ENCODE data around the gene HIPK3.
"Not testable (repeated sequence)": the region's sequence is repeated elsewhere in the genome, so short reads cannot be mapped to it uniquely, and the experiment has no call there.

Gene HIPK3

DNA sequence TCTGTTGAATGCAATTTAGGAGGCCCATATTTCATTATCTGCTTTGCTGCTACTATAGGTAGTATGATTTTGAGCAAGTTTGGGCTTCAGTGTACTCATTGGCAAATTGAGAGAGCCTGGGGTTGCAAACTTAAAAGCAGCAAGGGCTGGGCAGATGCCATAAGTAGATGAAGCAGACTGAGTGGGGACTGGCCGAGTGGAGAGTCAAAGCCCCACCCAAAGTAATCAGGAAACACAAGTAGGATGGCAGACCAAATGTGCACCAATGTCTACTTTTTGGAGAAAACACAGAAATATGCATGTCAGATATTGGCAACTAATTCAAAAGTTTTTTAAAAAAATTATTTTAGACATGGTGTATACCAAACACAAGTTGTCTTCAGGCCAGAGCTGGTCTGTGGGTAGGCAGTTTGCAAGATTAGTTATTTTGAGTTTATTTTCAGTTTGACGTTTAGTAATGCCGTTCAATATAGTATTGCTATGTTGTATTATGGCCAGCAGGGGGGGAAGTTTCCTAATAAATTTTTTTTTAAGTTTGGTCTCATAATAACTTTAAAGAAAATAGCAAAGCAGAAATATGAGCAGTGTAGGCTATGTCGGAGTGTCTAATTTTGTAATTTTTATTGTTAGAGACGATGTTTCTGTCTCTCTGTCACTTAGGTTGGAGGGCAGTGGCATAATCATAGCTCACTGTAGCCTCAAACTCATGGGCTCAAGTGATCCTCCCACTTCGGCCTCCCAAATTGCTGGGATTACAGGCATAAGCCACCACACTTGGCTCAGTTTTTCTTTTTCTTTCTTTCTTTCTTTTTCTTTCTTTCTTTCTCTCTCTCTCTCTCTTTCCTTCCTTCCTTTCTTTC, 105.1 kb downstream of the HIPK3 start:
- Histone ChIP-seq H3K4me3 (no peak overlapping the region), H3K9me3 (no peaks in the 10 kb centered on the region), H3K4me1 (peaks cover 0 to 6% (median 0%) of the 10 kb centered on the region in 4 donors), H3K27ac (no peak overlapping the region), H3K27me3 (no peaks in the 10 kb centered on the region), H3K36me3 (no peaks in the 10 kb centered on the region)
- TF ChIP-seq, protein P1, sequence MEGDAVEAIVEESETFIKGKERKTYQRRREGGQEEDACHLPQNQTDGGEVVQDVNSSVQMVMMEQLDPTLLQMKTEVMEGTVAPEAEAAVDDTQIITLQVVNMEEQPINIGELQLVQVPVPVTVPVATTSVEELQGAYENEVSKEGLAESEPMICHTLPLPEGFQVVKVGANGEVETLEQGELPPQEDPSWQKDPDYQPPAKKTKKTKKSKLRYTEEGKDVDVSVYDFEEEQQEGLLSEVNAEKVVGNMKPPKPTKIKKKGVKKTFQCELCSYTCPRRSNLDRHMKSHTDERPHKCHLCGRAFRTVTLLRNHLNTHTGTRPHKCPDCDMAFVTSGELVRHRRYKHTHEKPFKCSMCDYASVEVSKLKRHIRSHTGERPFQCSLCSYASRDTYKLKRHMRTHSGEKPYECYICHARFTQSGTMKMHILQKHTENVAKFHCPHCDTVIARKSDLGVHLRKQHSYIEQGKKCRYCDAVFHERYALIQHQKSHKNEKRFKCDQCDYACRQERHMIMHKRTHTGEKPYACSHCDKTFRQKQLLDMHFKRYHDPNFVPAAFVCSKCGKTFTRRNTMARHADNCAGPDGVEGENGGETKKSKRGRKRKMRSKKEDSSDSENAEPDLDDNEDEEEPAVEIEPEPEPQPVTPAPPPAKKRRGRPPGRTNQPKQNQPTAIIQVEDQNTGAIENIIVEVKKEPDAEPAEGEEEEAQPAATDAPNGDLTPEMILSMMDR (IDR thresholded peaks at IDR 0.05) = peak; percentile 61 to 69
- DNase-seq = no peak
- intact Hi-C loops (cut with DNase I; ENCODE audit: low total_unique reads) = loop anchor here (5.0 to 10.0 kb wide), 2 partner anchors 323 to 375 kb away; partner anchors contain the start of gene CD59

DNA sequence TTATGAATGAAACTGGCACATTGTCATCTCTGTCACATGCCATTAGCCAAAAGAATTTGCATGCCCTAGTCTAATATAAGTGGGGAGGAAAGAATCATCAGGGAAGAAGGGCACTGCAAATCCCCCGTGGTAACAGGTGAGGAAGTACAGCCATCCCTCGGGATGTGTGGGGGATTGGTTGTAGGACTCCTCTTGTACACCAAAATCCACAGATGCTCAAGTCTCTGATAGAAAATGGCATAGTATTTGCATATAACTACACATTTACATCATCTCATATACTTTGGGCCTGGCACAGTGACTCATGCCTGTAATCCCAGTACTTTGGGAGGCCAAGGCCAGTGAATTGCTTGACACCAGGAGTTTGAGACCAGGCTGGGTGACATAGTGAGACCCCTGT, 109.7 kb downstream of the HIPK3 start:
- no peak for DNase-seq
- TF ChIP-seq, protein P1 (IDR thresholded peaks at IDR 0.05) = no peak
- Histone ChIP-seq H3K36me3 (no peaks in the 10 kb centered on the region), H3K27ac (no peak overlapping the region), H3K27me3 (peaks cover 0 to 7% of the 10 kb centered on the region in 2 donors), H3K4me3 (no peak overlapping the region), H3K9me3 (no peaks in the 10 kb centered on the region), H3K4me1 (peaks cover 0 to 6% (median 0%) of the 10 kb centered on the region in 4 donors)
- intact Hi-C loops (cut with DNase I; ENCODE audit: low total_unique reads) = loop anchor here (5.0 to 10.0 kb wide), 2 partner anchors 318 to 460 kb away; no protein-coding TSS in a partner anchor

DNA sequence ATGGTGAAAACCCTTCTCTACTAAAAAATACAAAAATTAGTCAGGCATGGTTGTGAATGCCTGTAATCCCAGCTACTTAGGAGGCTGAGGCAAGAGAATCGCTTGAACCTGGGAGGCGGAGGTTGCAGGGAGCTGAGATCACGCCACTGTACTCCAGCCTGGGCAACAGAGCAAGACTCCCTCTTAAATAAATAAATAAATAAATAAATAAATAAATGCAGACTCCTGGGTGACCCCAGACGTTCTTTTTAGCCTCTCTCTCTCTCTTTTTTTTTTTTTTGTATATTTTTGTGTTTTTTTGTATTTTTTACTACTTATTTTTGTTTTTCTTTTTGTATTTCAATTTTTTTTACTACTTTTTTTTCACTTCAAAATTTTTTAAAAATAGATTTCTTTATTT, 111.3 kb downstream of the HIPK3 start:
- intact Hi-C loops (cut with DNase I; ENCODE audit: low total_unique reads) = loop anchor here (5.0 to 10.0 kb wide), 2 partner anchors 316 to 459 kb away; no protein-coding TSS in a partner anchor
- peaks cover 0 to 10% of the 10 kb centered on the region in 2 donors for H3K27me3 ChIP-seq
- DNase-seq, H3K9me3 ChIP-seq, H3K27ac ChIP-seq, H3K4me1 ChIP-seq, H3K4me3 ChIP-seq, H3K36me3 ChIP-seq: not testable (repeated sequence)

DNA sequence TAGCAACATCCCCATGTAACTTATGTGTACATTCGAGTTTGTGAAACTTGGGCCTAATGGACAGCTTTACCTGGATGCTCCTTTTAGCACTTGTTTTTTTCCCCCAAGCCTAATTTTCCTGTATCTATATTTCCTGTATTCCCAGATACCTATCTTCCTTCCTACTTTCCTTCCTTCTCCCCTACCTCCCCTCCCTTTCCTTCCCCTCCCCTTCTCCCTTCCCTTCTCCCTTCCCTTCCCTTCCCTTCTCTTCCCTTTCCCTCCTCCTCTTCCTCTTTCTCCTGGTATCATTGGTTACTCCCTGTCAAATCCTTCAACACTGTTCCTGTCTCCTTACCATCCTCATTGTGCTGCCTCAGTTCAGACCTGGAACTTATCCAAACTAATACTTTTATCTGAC, 111.8 kb downstream of the HIPK3 start:
- H3K4me1 ChIP-seq = no peaks in the 10 kb centered on the region
- no peaks in the 10 kb centered on the region for H3K9me3 ChIP-seq
- no peaks in the 10 kb centered on the region for H3K36me3 ChIP-seq
- H3K27ac ChIP-seq = no peak overlapping the region
- TF ChIP-seq, protein P1 (IDR thresholded peaks at IDR 0.05) = no peak
- DNase-seq = no peak
- intact Hi-C loops (cut with DNase I; ENCODE audit: low total_unique reads) = loop anchor here (5.0 to 10.0 kb wide), 2 partner anchors 316 to 458 kb away; no protein-coding TSS in a partner anchor
- peaks cover 0 to 15% of the 10 kb centered on the region in 2 donors for H3K27me3 ChIP-seq
- no peak overlapping the region for H3K4me3 ChIP-seq

DNA sequence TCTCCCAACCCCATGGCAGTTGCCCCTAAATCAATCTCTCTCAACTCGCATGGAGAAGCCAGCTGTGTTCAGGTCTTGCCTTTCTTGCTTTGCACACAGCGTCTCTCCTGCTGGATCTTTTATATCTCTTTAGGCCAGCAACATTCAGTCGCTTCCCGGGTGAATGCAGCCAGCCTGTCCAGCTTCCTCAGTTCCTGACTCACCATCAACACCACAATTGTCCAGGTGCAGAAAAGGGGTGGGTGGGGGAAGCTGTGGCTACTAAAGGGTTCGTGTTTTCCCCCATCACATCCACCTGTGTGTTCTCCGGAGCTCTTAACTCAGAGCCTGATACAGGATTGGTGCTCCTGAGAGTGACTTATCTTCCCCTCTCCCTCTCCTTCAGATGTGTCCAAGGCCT, 116.5 kb downstream of the HIPK3 start:
- TF ChIP-seq, protein P1 (IDR thresholded peaks at IDR 0.05) = no peak
- Histone ChIP-seq H3K9me3 (no peaks in the 10 kb centered on the region), H3K27me3 (peaks cover 0 to 52% of the 10 kb centered on the region in 2 donors), H3K4me3 (no peak overlapping the region), H3K27ac (no peak overlapping the region), H3K4me1 (peaks cover 0 to 18% (median 12%) of the 10 kb centered on the region in 4 donors), H3K36me3 (no peaks in the 10 kb centered on the region)
- no peak for DNase-seq
- intact Hi-C loops (cut with DNase I; ENCODE audit: low total_unique reads) = no loop called here

DNA sequence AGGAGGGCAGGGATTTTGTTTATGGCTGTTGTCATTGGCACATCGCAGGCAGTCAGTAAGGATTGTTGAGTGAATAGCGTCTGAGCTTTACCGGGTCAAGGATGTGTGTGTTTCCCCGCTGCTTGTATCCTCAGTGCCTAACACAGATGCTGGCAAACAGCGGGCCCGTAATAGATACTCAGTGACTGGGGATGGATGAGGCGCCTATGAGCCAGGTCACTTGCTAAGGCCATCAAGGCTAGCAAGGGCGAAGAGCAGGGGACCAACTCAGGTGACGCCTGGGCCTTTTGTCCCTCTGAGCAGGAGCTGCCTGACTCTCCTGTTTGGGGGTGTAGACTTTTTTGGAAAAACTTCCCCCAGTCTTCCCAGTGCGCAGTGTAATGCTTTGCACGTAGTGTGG, 118.1 kb downstream of the HIPK3 start:
- intact Hi-C loops (cut with DNase I; ENCODE audit: low total_unique reads) = no loop called here
- peaks cover 0 to 52% of the 10 kb centered on the region in 2 donors for H3K27me3 ChIP-seq
- no peak overlapping the region for H3K27ac ChIP-seq
- H3K4me1 ChIP-seq = peaks cover 0 to 18% (median 12%) of the 10 kb centered on the region in 4 donors
- no peak for DNase-seq
- TF ChIP-seq, protein P1 (IDR thresholded peaks at IDR 0.05) = no peak
- H3K4me3 ChIP-seq = peak overlapping the region in 1 of 2 donors; percentile 53
- no peaks in the 10 kb centered on the region for H3K36me3 ChIP-seq
- H3K9me3 ChIP-seq = no peaks in the 10 kb centered on the region

Data from tibial artery (tissue), 4 donors.